ENCODE data around the gene BCL2L13. TPM values are rescaled to one million over a fixed set of nuclear protein-coding genes. Genes with fewer than 3 reads are reported as not detected.

BCL2L13 gene
- total RNA-seq, 1 experiment from 2014 or later = 26.0 TPM

DNA sequence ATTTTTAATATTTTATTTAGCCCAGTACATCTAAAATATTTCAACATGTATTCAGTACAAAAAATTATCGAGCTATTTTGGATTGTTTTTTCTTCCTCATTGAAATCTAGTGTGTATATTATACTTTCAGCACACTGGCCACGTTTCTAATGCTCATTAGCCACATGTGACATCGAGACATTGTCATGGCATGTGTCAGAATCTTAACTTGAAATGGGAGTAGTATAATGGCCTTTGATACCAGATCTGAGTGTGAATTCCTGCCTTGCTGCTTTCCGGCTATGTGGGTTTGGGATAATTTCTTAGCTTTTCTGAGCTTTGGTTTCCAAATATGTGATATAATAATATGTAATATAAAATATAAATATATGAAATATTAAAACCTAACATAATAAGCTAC, 54.3 kb downstream of the BCL2L13 start:
- Histone ChIP-seq H4K91ac (ENCODE audit: insufficient read length, low read depth, low read length) (no peak overlapping the region), H4K5ac (ENCODE audit: insufficient read length, low read depth, low read length) (no peak overlapping the region)
- H3K36me3 Mint-ChIP-seq (ENCODE audit: insufficient read depth in 1 of 3, low read depth in 3 of 3) = peaks cover 4 to 8% (median 5%) of the 10 kb centered on the region in 3 experiments; a peak in 5 of 7 replicates

More for the DNA sequence above, 54.3 kb downstream of the BCL2L13 start:
- H4K20me1 ChIP-seq (ENCODE audit: control insufficient read depth, insufficient read depth, insufficient read length) = no peaks in the 10 kb centered on the region
- H3K9ac ChIP-seq (ENCODE audit: extremely low read depth, insufficient read length, low read length) = no peak overlapping the region
- H2AFZ ChIP-seq (ENCODE audit: low read length) = no peak overlapping the region
- no peak overlapping the region for H3K27ac Mint-ChIP-seq
- H3K27me3 Mint-ChIP-seq (ENCODE audit: low read depth) = no peaks in the 10 kb centered on the region
- H3K23me2 ChIP-seq (ENCODE audit: insufficient read length, low read depth, low read length, poor library complexity, severe bottlenecking) = no peaks in the 10 kb centered on the region
- no peak overlapping the region for H4K8ac ChIP-seq (replicated peaks; ENCODE audit: insufficient read length, low read depth, low read length)
- H3K4me2 ChIP-seq (ENCODE audit: insufficient read depth, insufficient read length, low read length) = no peak overlapping the region
- no peak for DNase-seq
- no peak overlapping the region for H2BK15ac ChIP-seq (ENCODE audit: low read depth, low read length)
- no peaks in the 10 kb centered on the region for H3K4me1 Mint-ChIP-seq
- H2BK5ac ChIP-seq (ENCODE audit: insufficient read length, low read length) = no peak overlapping the region
- H3T11ph ChIP-seq (ENCODE audit: low read length) = no peak overlapping the region
- WGBS (ENCODE audit: extremely low coverage, insufficient read length, low lambda C conversion rate) = no CpG with 5 or more reads among the region's 4 CpGs
- no peak overlapping the region for H3K27ac ChIP-seq (ENCODE audit: insufficient read length, low read depth, low read length)
- H3K79me2 ChIP-seq (ENCODE audit: insufficient read depth, low read length) = no peaks in the 10 kb centered on the region; the same call in 1 of the 2 replicates
- no peaks in the 10 kb centered on the region for H3K9me3 ChIP-seq (ENCODE audit: control insufficient read depth, low read depth, low read length)
- no peak overlapping the region for H3K4me3 Mint-ChIP-seq
- H3K79me1 ChIP-seq (ENCODE audit: insufficient read depth, low read depth, low read length, poor library complexity, severe bottlenecking) = no peaks in the 10 kb centered on the region
- H3K9me3 Mint-ChIP-seq = no peaks in the 10 kb centered on the region
- H3K14ac ChIP-seq (ENCODE audit: insufficient read depth, low read length) = no peak overlapping the region
- no peak overlapping the region for H2BK20ac ChIP-seq (ENCODE audit: low read depth, low read length, poor library complexity, severe bottlenecking)
- H3K23ac ChIP-seq (ENCODE audit: insufficient read length, low read depth, low read length) = no peak overlapping the region
- no peak overlapping the region for H2AK5ac ChIP-seq (ENCODE audit: insufficient read length, low read length)
- TF ChIP-seq CTCF (conservative IDR thresholded peaks at IDR 0.05) = no peak
- no peaks in the 10 kb centered on the region for H3K4me1 ChIP-seq (ENCODE audit: insufficient read depth, low read length)
- H2BK120ac ChIP-seq (ENCODE audit: low read depth, low read length, poor library complexity, severe bottlenecking) = no peak overlapping the region
- no peak overlapping the region for H3K56ac ChIP-seq (ENCODE audit: insufficient read length, low read depth, low read length)
- H3K18ac ChIP-seq (ENCODE audit: insufficient read length, low read depth, low read length) = no peak overlapping the region
- no peak overlapping the region for H3K4ac ChIP-seq (ENCODE audit: low read depth, low read length)
- H3K27me3 ChIP-seq (ENCODE audit: insufficient read depth, low read length) = no peaks in the 10 kb centered on the region
- H2BK12ac ChIP-seq (ENCODE audit: insufficient read length, low read depth, low read length) = no peak overlapping the region
